D721Med (cell line): ENCODE measurements around the gene STARD7.
"Not testable (repeated sequence)": the region's sequence is repeated elsewhere in the genome, so short reads cannot be mapped to it uniquely, and the experiment has no call there.

ENCODE experiments used
- DNase-seq: peaks from one replicate; pipeline ENCODE4 v3.0.0; 2011; ENCODE audit warnings: low spot score; ENCODE audit not compliant: insufficient read length
- FAIRE-seq: peaks from 2 replicates; lab custom pipeline; 2011; peaks lifted over from hg19 to GRCh38; lab: Jason Lieb, UNC
- CTCF ChIP-seq: IDR thresholded peaks from 2 replicates; pipeline ENCODE4 v1.5.1; 2012; ENCODE audit warnings: mild to moderate bottlenecking, control low read depth; ENCODE audit not compliant: insufficient read depth; ENCODE audit errors: missing control alignments

Gene STARD7, protein sequence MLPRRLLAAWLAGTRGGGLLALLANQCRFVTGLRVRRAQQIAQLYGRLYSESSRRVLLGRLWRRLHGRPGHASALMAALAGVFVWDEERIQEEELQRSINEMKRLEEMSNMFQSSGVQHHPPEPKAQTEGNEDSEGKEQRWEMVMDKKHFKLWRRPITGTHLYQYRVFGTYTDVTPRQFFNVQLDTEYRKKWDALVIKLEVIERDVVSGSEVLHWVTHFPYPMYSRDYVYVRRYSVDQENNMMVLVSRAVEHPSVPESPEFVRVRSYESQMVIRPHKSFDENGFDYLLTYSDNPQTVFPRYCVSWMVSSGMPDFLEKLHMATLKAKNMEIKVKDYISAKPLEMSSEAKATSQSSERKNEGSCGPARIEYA

DNA sequence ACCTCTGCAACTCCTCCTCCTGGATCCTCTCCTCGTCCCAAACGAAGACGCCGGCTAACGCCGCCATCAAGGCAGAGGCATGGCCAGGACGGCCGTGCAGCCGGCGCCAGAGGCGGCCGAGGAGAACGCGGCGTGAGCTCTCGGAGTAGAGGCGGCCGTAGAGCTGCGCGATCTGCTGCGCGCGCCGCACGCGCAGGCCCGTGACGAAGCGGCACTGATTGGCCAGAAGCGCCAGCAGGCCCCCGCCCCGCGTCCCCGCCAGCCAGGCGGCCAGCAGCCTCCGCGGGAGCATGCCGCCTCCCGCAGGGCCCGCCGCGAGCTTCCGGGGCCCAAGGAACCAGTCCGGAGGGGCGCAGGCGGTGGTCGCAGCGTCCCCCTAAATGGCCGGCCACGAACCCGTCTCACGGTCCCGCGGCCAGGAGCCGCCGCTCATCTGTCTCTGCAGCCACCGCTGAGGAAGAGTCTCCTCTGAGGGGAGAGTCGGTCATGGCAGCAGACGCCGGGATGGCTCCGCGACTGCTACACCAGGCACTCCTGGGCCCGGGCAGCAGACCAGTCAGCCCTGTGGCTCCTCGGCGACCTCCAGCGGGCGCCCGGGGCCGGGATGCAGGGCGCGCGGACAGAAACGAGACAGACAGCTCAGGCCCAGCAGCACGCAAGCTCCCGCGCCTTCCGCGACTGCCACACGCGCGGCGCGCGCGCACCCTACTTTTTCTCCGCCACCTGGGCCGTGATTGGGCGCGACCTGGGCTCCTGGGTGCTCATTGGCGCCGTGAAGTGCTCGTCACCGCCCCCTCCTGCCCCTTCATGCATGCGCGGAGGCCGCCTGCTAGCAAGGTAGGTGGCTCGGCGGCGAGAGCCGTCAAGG is at the start of gene STARD7:
Gene STARD7 (minus strand): TSS at position 685 of the 868 bp plus-strand sequence. CDS start 393 bp downstream, at position 292.
- FAIRE-seq: no peak
- TF ChIP-seq CTCF: peak; percentile 9
- DNase-seq: peak; percentile 87

GRCh38 chr2:96257744-96258143 is 49.1 kb upstream of the STARD7 start:
- DNase-seq, FAIRE-seq: not testable (repeated sequence)

DNA sequence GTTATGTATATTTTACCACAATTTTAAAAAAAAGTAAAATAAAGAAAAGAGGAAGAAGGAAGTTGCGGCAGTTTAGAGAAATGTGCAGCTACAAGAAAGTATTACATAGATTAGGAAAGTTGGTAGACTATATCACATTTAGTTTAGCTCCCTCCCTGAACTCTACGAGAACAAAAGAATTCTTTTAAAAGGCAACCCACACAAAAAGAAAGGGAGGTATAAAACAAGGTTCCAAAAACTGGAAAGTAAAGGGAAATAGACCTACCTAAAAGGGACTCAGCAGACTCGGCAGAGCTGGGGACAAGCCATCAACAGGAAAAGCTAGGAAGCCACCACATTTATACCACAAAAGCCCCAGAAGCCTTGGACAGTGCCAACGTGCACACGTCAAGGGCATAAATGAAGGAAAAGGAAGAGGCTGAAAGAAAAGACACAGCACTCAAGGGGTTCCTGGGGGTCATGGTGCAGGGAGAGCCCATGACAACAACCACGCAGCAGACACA is 48.0 kb upstream of the STARD7 start:
- DNase-seq: no peak
- FAIRE-seq: no peak
- no peak for TF ChIP-seq CTCF

GRCh38 chr2:96254571-96254970 is 45.9 kb upstream of the STARD7 start:
- DNase-seq (no peak), FAIRE-seq (no peak)
- no peak for TF ChIP-seq CTCF

DNA sequence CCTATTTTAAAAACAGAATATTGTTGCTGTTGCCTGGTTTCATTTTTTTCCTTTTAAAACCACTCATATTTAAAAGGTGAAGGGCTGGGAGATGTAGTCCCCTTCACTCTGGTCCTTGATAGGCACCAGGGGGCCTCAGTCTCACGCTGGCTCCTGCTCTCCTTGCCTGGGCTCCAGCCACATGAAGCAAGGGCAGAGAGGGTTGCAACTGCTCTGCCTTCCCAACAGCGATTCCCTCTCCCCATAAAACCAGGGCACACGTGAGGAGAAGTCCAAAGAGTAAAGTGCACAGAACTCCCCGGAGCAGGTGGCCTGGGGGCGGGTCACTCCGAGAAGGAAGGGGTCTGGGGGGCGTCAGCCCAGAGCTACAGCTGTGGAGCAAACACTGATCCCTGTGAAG is 44.4 kb upstream of the STARD7 start:
- no peak for FAIRE-seq
- DNase-seq: no peak
- TF ChIP-seq CTCF: no peak

GRCh38 chr2:96252526-96252925 is 43.9 kb upstream of the STARD7 start:
- TF ChIP-seq CTCF: no peak
- no peak for FAIRE-seq

GRCh38 chr2:96251721-96252292 is 43.2 kb upstream of the STARD7 start:
- DNase-seq (no peak), FAIRE-seq (no peak)
- TF ChIP-seq CTCF: no peak

More at GRCh38 chr2:96252526-96252925, 43.9 kb upstream of the STARD7 start:
- DNase-seq: no peak
